Prostate gland (tissue), 2 donors: ENCODE data around the gene PTPN2. TPM values are rescaled to one million over a fixed set of nuclear protein-coding genes. Genes with fewer than 3 reads are reported as not detected.

Experiments
- DNase-seq: peaks from one replicate; pipeline ENCODE4 v3.0.0-alpha.2; 2019; ENCODE audit warnings: low spot score
- H3K27ac ChIP-seq, 2 donors: fragments of 200-600 bp; sonication (generic); 2 replicates each; pipeline ENCODE4 v1.5.1; 2017 to 2019
- H3K27me3 ChIP-seq: fragments of 200-600 bp; sonication (generic); replicated peaks from 2 replicates; pipeline ENCODE4 v1.5.1; 2019; ENCODE audit not compliant: insufficient read depth
- H3K36me3 ChIP-seq, 2 donors: fragments of 200-600 bp; sonication (generic); 1 replicate in 1 of 2; 2 replicates in 1 of 2; pipeline versions ENCODE4 v1.5.1 to v1.8.1; 2017 to 2019
- H3K4me1 ChIP-seq: fragments of 200-600 bp; sonication (generic); replicated peaks from 2 replicates; pipeline ENCODE4 v1.5.1; 2019
- H3K4me3 ChIP-seq, 2 donors: fragments of 200-600 bp; sonication (generic); 2 replicates each; pipeline ENCODE4 v1.5.1; 2017 to 2019
- H3K9me3 ChIP-seq: fragments of 200-600 bp; sonication (generic); 2 replicates; pipeline ENCODE4 v1.5.1; 2017
- CTCF ChIP-seq, 4 experiments: fragments of 200-600 bp in 2 of 4; fragments of 450-650 bp in 2 of 4; sonication (generic) in 2 of 4; IDR thresholded peaks; 1 replicate in 3 of 4; 2 replicates in 1 of 4; pipeline ENCODE4 v1.5.1; 2016 to 2019; ENCODE audit warnings: antibody characterized with exemption in 4 of 4, mild to moderate bottlenecking in 2 of 4, moderate library complexity in 2 of 4
- POLR2A ChIP-seq: fragments of 450-650 bp; IDR thresholded peaks from one replicate; pipeline ENCODE4 v1.6.1; 2016; ENCODE audit warnings: antibody characterized with exemption, mild to moderate bottlenecking
- POLR2AphosphoS5 ChIP-seq: sonication (generic); formaldehyde crosslinking; IDR thresholded peaks from one replicate; pipeline ENCODE4 v1.6.1; 2017; ENCODE audit warnings: antibody characterized with exemption
- WGBS: methylation state at CpG from one replicate; pipeline ENCODE4 v1.1.5; 2018; 5-methylcytosine and 5-hydroxymethylcytosine counted together
- intact Hi-C: fragments of 100-400 bp; cut with DNase I; formaldehyde crosslinking; loops from one replicate; pipeline ENCODE4 v1.14.2; 2022
- small RNA-seq, 2 donors: library from RNA; depleted of rRNA; stranded (forward); fragments of <200 nt; gene quantifications; one replicate each; pipeline ENCODE3, GENCODE V24; 2016
- total RNA-seq, 2 donors: library from RNA; depleted of rRNA; stranded (reverse); fragments of >200 nt; gene quantifications; one replicate each; pipeline ENCODE4 v1.1.0, GENCODE V29; 2016

Gene PTPN2
- total RNA-seq, 2 donors from 2014 or later: 25.0 to 34.0 TPM

GRCh38 chr18:12745095-12745795 is 138.8 kb downstream of the PTPN2 start:
- Histone ChIP-seq H3K9me3 (no peaks in the 10 kb centered on the region), H3K4me1 (no peaks in the 10 kb centered on the region), H3K36me3 (no peaks in the 10 kb centered on the region), H3K27me3 (no peaks in the 10 kb centered on the region), H3K27ac (no peak overlapping the region), H3K4me3 (no peak overlapping the region)
- no peak for TF ChIP-seq CTCF (IDR thresholded peaks at IDR 0.05)
- no peak for TF ChIP-seq POLR2A
- TF ChIP-seq POLR2AphosphoS5: no peak
- DNase-seq: no peak
- intact Hi-C loops: loop anchor here (5.0 to 10.0 kb wide), 2 partner anchors 150 to 187 kb away; no protein-coding TSS in a partner anchor
- 74% methylated on average over 7 of the region's 7 CpGs for WGBS

GRCh38 chr18:12744103-12744502 is 139.9 kb downstream of the PTPN2 start:
- intact Hi-C loops: loop anchor here (10.0 kb wide), 1 partner anchor 151 kb away; no protein-coding TSS in a partner anchor
- 7% methylated on average over 2 of the region's 2 CpGs for WGBS
- TF ChIP-seq CTCF (IDR thresholded peaks at IDR 0.05): peak in 3 of 4 experiments; percentile 41 to 66 (median 55)
- no peak for TF ChIP-seq POLR2A
- TF ChIP-seq POLR2AphosphoS5: no peak

DNA sequence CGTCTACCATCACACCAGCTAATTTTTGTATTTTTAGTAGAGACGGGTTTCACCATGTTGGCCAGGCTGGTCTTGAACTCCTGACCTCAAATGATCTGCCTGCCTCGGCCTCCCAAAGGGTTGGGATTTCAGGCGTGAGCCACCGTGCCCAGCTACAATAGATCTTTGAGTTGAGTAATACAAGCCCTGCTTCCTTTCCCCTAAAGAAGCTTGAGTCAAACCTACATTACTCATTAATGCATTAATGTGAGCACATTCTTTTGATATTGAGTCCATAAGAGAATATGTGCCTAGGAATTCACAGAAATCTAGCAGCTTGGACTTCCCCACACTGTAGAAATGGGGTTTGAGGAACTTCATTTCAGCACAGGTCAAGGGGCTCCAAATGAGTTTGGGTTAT is 141.6 kb downstream of the PTPN2 start:
- intact Hi-C loops: loop anchor here (10.0 kb wide), 1 partner anchor 152 kb away; no protein-coding TSS in a partner anchor
- WGBS: 83% methylated on average over 5 of the region's 5 CpGs
- Histone ChIP-seq H3K4me3 (no peak overlapping the region), H3K4me1 (no peaks in the 10 kb centered on the region), H3K9me3 (no peaks in the 10 kb centered on the region), H3K27ac (no peak overlapping the region), H3K27me3 (no peaks in the 10 kb centered on the region), H3K36me3 (no peaks in the 10 kb centered on the region)
- TF ChIP-seq POLR2A (no peak), POLR2AphosphoS5 (no peak), CTCF (IDR thresholded peaks at IDR 0.05) (no peak)
- DNase-seq: no peak

More at GRCh38 chr18:12744103-12744502, 139.9 kb downstream of the PTPN2 start:
- H3K4me3 ChIP-seq: no peak overlapping the region
- H3K27me3 ChIP-seq: no peaks in the 10 kb centered on the region
- no peak for DNase-seq
- H3K4me1 ChIP-seq: no peaks in the 10 kb centered on the region
- H3K27ac ChIP-seq: no peak overlapping the region
- no peaks in the 10 kb centered on the region for H3K9me3 ChIP-seq
- H3K36me3 ChIP-seq: no peaks in the 10 kb centered on the region

Small RNAs within 50 kb of the gene (small RNA-seq; reads per million reads assigned to genes)
- 0 reads per million in 2 donors for gene RF00019

Other genes starting within 250 kb of the PTPN2 start
- 10 to 100 TPM; 21.9 to 23.6 TPM for gene SPIRE1, start 226.1 kb downstream of the PTPN2 start, total RNA-seq
- gene CEP76, start 181.5 kb downstream of the PTPN2 start, total RNA-seq: 10 to 100 TPM; 10.5 to 13.3 TPM
- 10 to 100 TPM; 73.9 to 78.6 TPM for gene PSMG2, start 181.2 kb downstream of the PTPN2 start, total RNA-seq
- gene SEH1L, start 63.8 kb upstream of the PTPN2 start, total RNA-seq: 10 to 100 TPM; 35.9 to 46.6 TPM
- gene CEP192, start 107.1 kb upstream of the PTPN2 start, total RNA-seq: 10 to 100 TPM; 17.2 to 37.3 TPM